KMS-11 (cell line): ENCODE data around the gene FGF9.

Experiments
- H2AFZ ChIP-seq: fragments of 200-600 bp; sonication (generic); 2 replicates; pipeline ENCODE4 v1.6.1; 2016; ENCODE audit warnings: antibody characterized with exemption, mixed run types, low read depth
- H3K27ac ChIP-seq: fragments of 200-600 bp; sonication (generic); 2 replicates; pipeline ENCODE4 v1.6.1; 2016; ENCODE audit warnings: mild to moderate bottlenecking, mixed run types
- H3K27me3 ChIP-seq: fragments of 200-600 bp; sonication (generic); 2 replicates; pipeline ENCODE4 v1.6.1; 2017; ENCODE audit warnings: mild to moderate bottlenecking, low read depth, mixed run types, moderate library complexity; ENCODE audit not compliant: insufficient read depth
- H3K36me3 ChIP-seq: fragments of 200-600 bp; sonication (generic); 2 replicates; pipeline ENCODE4 v1.6.1; 2017; ENCODE audit warnings: mild to moderate bottlenecking, mixed run types; ENCODE audit not compliant: insufficient read depth
- H3K4me1 ChIP-seq: fragments of 200-600 bp; sonication (generic); 2 replicates; pipeline ENCODE4 v1.6.1; 2016; ENCODE audit warnings: mild to moderate bottlenecking, low read depth, mixed run types; ENCODE audit not compliant: poor library complexity, severe bottlenecking
- H3K4me2 ChIP-seq: fragments of 200-600 bp; sonication (generic); 2 replicates; pipeline ENCODE4 v1.7.0; 2016; ENCODE audit warnings: mild to moderate bottlenecking, mixed run types
- H3K4me3 ChIP-seq: fragments of 200-600 bp; sonication (generic); IDR thresholded peaks from 2 replicates; pipeline ENCODE4 v1.6.1; 2017; ENCODE audit warnings: low read depth, low read length, mixed read lengths; ENCODE audit not compliant: insufficient read depth
- H3K79me2 ChIP-seq: fragments of 200-600 bp; sonication (generic); 2 replicates; pipeline ENCODE4 v1.6.1; 2016; ENCODE audit warnings: low read depth, mixed run types; ENCODE audit not compliant: insufficient read depth
- H3K9ac ChIP-seq: fragments of 200-600 bp; sonication (generic); 2 replicates; pipeline ENCODE4 v1.6.1; 2016; ENCODE audit warnings: mild to moderate bottlenecking, mixed run types
- H4K20me1 ChIP-seq: fragments of 200-600 bp; sonication (generic); 2 replicates; pipeline ENCODE4 v1.6.1; 2016; ENCODE audit warnings: mild to moderate bottlenecking, mixed run types; ENCODE audit not compliant: insufficient read depth
- TF ChIP-seq, protein P1 (sequence below): fragments of 200-600 bp; sonication (generic); conservative IDR thresholded peaks from 2 replicates; pipeline ENCODE4 v1.6.1; 2017; ENCODE audit warnings: low read depth, mild to moderate bottlenecking, antibody characterized with exemption, low read length, moderate library complexity, mixed read lengths

The FGF9 gene

DNA sequence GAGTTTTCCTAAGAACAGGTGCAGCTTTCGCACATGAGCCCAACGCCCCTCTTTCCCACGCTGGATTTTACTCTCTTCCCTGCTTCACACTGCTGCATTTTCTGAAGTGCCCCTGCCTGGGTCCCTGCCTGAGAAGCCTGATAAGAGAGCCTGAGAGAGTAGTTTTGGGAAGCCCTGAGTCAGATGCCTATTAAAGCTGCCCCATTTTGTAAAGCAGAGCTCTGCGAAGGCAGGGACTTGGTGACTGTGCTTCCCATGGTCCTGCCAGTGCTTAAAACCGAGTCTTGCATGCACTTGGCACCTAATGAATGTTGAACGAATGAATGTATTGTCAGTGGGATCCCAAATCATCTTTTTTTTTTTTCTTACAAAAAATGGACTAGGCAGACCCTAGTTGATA is 18.2 kb downstream of the FGF9 start:
- Histone ChIP-seq H3K4me3 (no peak overlapping the region), H3K9ac (no peak overlapping the region), H3K27ac (no peak overlapping the region), H3K4me1 (peaks cover 37% of the 10 kb centered on the region), H3K4me2 (no peak overlapping the region), H3K79me2 (no peaks in the 10 kb centered on the region), H2AFZ (no peak overlapping the region), H3K36me3 (no peaks in the 10 kb centered on the region), H4K20me1 (no peaks in the 10 kb centered on the region), H3K27me3 (no peaks in the 10 kb centered on the region)
- TF ChIP-seq, protein P1, sequence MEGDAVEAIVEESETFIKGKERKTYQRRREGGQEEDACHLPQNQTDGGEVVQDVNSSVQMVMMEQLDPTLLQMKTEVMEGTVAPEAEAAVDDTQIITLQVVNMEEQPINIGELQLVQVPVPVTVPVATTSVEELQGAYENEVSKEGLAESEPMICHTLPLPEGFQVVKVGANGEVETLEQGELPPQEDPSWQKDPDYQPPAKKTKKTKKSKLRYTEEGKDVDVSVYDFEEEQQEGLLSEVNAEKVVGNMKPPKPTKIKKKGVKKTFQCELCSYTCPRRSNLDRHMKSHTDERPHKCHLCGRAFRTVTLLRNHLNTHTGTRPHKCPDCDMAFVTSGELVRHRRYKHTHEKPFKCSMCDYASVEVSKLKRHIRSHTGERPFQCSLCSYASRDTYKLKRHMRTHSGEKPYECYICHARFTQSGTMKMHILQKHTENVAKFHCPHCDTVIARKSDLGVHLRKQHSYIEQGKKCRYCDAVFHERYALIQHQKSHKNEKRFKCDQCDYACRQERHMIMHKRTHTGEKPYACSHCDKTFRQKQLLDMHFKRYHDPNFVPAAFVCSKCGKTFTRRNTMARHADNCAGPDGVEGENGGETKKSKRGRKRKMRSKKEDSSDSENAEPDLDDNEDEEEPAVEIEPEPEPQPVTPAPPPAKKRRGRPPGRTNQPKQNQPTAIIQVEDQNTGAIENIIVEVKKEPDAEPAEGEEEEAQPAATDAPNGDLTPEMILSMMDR = no peak

- TF ChIP-seq, protein P1 = no peak
- no peak overlapping the region for H3K9ac ChIP-seq
- no peak overlapping the region for H3K4me2 ChIP-seq
- H3K36me3 ChIP-seq = no peaks in the 10 kb centered on the region
- H3K27me3 ChIP-seq = no peaks in the 10 kb centered on the region
- peaks cover 21% of the 10 kb centered on the region for H3K4me1 ChIP-seq
- H2AFZ ChIP-seq = no peak overlapping the region
- no peak overlapping the region for H3K4me3 ChIP-seq
- H3K79me2 ChIP-seq = no peaks in the 10 kb centered on the region
- H4K20me1 ChIP-seq = no peaks in the 10 kb centered on the region
- H3K27ac ChIP-seq = no peak overlapping the region
Measured at GRCh38 chr13:21690955-21691354, 20.1 kb downstream of the FGF9 start.

DNA sequence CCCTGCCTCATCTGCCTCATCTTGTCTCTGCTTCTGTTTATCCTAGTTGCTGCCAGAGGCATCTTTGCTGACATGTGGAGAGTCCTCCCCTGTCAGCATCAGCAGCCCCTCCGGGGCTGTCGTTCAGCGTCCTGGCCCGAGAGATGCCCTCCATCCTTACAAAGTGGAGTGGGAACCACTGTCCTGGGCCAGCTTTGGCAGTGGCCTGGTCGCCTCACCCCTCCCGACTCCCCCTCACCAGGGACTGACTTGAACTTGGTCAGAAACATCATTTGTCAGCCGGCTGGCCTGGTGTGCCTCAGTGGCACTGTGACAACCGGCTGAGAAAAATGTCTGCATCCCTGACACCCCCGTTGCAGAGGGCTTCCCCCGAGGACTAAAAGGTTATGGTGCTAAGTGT is 20.6 kb downstream of the FGF9 start:
- Histone ChIP-seq H3K79me2 (no peaks in the 10 kb centered on the region), H4K20me1 (no peaks in the 10 kb centered on the region), H2AFZ (no peak overlapping the region), H3K9ac (no peak overlapping the region), H3K4me3 (no peak overlapping the region), H3K27me3 (no peaks in the 10 kb centered on the region), H3K4me2 (no peak overlapping the region), H3K36me3 (no peaks in the 10 kb centered on the region), H3K4me1 (peaks cover 15% of the 10 kb centered on the region), H3K27ac (no peak overlapping the region)
- TF ChIP-seq, protein P1 = no peak

GRCh38 chr13:21691928-21692327 is 21.1 kb downstream of the FGF9 start:
- Histone ChIP-seq H3K27ac (no peak overlapping the region), H3K9ac (no peak overlapping the region), H3K79me2 (no peaks in the 10 kb centered on the region), H3K4me1 (peaks cover 15% of the 10 kb centered on the region), H3K27me3 (no peaks in the 10 kb centered on the region), H3K4me3 (no peak overlapping the region), H2AFZ (no peak overlapping the region), H3K4me2 (no peak overlapping the region), H4K20me1 (no peaks in the 10 kb centered on the region), H3K36me3 (no peaks in the 10 kb centered on the region)
- TF ChIP-seq, protein P1 = no peak
